Measurements from ENCODE around the gene ACOT8.
A peak's percentile ranks its signal among the peaks of the same experiment; 100 is the strongest.
"Not testable (repeated sequence)": the region's sequence is repeated elsewhere in the genome, so short reads cannot be mapped to it uniquely, and the experiment has no call there.

The ACOT8 gene

GRCh38 chr20:45827030-45827652 lies 30.1 kb downstream of the ACOT8 start, which contains the start of gene TNNC2:
TNNC2 (minus strand) TSS chr20:45827312; CDS start chr20:45827248, 64 bp downstream.
- DNase-seq (ENCODE audit: low read depth), result no peak

GRCh38 chr20:45826381-45827019 lies 30.7 kb downstream of the ACOT8 start:
- DNase-seq (ENCODE audit: low read depth), result no peak

- no peak for DNase-seq (ENCODE audit: low read depth)
Observed at GRCh38 chr20:45823949-45824835, 33.0 kb downstream of the ACOT8 start.

- no peak for DNase-seq (ENCODE audit: low read depth)
Observed at GRCh38 chr20:45822857-45823256, 34.3 kb downstream of the ACOT8 start.

GRCh38 chr20:45821947-45822346 lies 35.2 kb downstream of the ACOT8 start:
- no peak for DNase-seq (ENCODE audit: low read depth)

GRCh38 chr20:45819466-45819865 lies 37.7 kb downstream of the ACOT8 start:
- DNase-seq (ENCODE audit: low read depth), result no peak

GRCh38 chr20:45818239-45818638 lies 39.0 kb downstream of the ACOT8 start:
- no peak for DNase-seq (ENCODE audit: low read depth)

GRCh38 chr20:45817376-45818194 lies 39.6 kb downstream of the ACOT8 start:
- DNase-seq (ENCODE audit: low read depth), result no peak

- DNase-seq (ENCODE audit: low read depth), result no peak
Observed at GRCh38 chr20:45816951-45817350, 40.2 kb downstream of the ACOT8 start.

GRCh38 chr20:45814314-45814713 lies 42.9 kb downstream of the ACOT8 start:
- DNase-seq (ENCODE audit: low read depth), result no peak

- no peak for DNase-seq (ENCODE audit: low read depth)
Observed at GRCh38 chr20:45813489-45813888, 43.7 kb downstream of the ACOT8 start.

GRCh38 chr20:45813006-45813340 lies 44.2 kb downstream of the ACOT8 start:
- no peak for DNase-seq (ENCODE audit: low read depth)

GRCh38 chr20:45812157-45813005 lies 44.8 kb downstream of the ACOT8 start, which contains the start of gene UBE2C:
UBE2C (plus strand) TSS chr20:45812644; CDS start chr20:45812696, 52 bp downstream.
- DNase-seq (ENCODE audit: low read depth), result peak; percentile 87

GRCh38 chr20:45810191-45810970 lies 46.8 kb downstream of the ACOT8 start:
- no peak for DNase-seq (ENCODE audit: low read depth)

- DNase-seq (ENCODE audit: low read depth), result no peak
Observed at GRCh38 chr20:45801851-45802250, 55.3 kb downstream of the ACOT8 start.

GRCh38 chr20:45798935-45799642 lies 58.1 kb downstream of the ACOT8 start:
- no peak for DNase-seq (ENCODE audit: low read depth)

GRCh38 chr20:45797955-45798354 lies 59.2 kb downstream of the ACOT8 start:
- not testable (repeated sequence) for DNase-seq (ENCODE audit: low read depth)

GRCh38 chr20:45797510-45797909 lies 59.7 kb downstream of the ACOT8 start:
- not testable (repeated sequence) for DNase-seq (ENCODE audit: low read depth)

- no peak for DNase-seq (ENCODE audit: low read depth)
Observed at GRCh38 chr20:45796337-45797065, 60.7 kb downstream of the ACOT8 start.
